Measurements from ENCODE around the gene FKTN.

FKTN gene

DNA sequence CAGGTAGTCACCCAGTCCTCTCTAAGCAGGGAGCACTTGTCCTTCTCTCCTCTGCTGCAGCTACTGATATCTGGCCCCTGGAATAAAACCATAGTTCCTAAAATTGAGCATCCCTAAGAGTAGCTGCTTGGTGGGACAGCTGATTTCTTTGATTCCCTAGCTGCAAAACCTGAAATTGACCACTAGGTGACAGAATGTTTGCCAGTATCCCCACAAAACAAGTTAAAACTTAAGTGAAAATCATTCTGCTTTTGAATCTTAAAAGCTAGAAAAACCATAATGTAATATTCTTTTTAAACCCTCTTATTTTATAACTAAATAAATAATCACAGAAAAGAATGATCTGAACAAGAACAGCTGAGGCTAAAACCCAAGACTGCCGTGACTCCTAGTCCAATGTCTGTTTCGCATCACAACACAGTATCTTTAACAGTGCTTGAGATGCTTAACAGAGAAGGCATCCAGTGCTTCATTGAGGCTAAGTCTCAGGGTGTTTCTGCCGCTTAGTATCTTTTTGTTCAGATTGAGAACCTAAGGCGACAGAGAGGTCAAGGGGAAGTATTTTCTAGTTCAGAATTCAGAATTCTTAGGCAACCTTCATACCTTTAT, 80.0 kb downstream of the FKTN start:
- Histone ChIP-seq H3K4me2 (ENCODE audit: low read length) (no peak overlapping the region), H3K9ac (ENCODE audit: low read depth, low read length) (no peak overlapping the region), H3K4me3 (ENCODE audit: low read length) (no peak overlapping the region), H3K27me3 (ENCODE audit: control insufficient read depth, insufficient read depth, low read length) (no peaks in the 10 kb centered on the region), H3K9me3 (replicated peaks; ENCODE audit: low read length) (no peaks in the 10 kb centered on the region), H3K4me1 (ENCODE audit: control insufficient read depth, insufficient read depth, low read length) (no peaks in the 10 kb centered on the region), H3K36me3 (ENCODE audit: insufficient read depth, low read length) (peaks cover 12% of the 10 kb centered on the region)

DNA sequence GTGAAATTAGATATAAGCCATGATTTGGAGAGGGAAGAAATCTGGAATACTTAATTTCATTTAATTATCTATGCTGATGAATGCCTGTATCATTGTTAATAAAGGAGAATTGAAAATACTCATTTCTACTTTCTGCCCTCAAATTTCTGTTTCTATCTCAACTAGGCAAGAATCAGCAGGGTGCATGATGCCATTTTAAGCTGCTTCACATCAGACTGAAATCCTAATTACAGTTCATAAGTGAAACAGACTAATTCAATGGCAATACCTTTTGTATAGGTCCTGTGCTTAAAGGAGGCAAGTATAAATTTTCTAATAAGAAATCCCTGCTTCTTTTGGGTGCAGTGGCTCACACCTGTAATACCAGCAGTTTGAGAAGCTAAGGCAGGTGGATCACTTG, 82.0 kb downstream of the FKTN start:
- Histone ChIP-seq H3K9ac (ENCODE audit: low read depth, low read length) (no peak overlapping the region), H3K4me1 (ENCODE audit: control insufficient read depth, insufficient read depth, low read length) (no peaks in the 10 kb centered on the region), H3K36me3 (ENCODE audit: insufficient read depth, low read length) (peaks cover 6% of the 10 kb centered on the region), H3K4me3 (ENCODE audit: low read length) (no peak overlapping the region), H3K9me3 (replicated peaks; ENCODE audit: low read length) (no peaks in the 10 kb centered on the region), H3K4me2 (ENCODE audit: low read length) (no peak overlapping the region), H3K27me3 (ENCODE audit: control insufficient read depth, insufficient read depth, low read length) (no peaks in the 10 kb centered on the region)

- H3K27me3 ChIP-seq (ENCODE audit: control insufficient read depth, insufficient read depth, low read length) = no peaks in the 10 kb centered on the region
- H3K4me2 ChIP-seq (ENCODE audit: low read length) = no peak overlapping the region
- H3K4me3 ChIP-seq (ENCODE audit: low read length) = no peak overlapping the region
- H3K36me3 ChIP-seq (ENCODE audit: insufficient read depth, low read length) = no peaks in the 10 kb centered on the region
- H3K4me1 ChIP-seq (ENCODE audit: control insufficient read depth, insufficient read depth, low read length) = no peaks in the 10 kb centered on the region
- no peaks in the 10 kb centered on the region for H3K9me3 ChIP-seq (replicated peaks; ENCODE audit: low read length)
- H3K9ac ChIP-seq (ENCODE audit: low read depth, low read length) = no peak overlapping the region
Observed at GRCh38 chr9:105643795-105644194, 85.9 kb downstream of the FKTN start.

- H3K9me3 ChIP-seq (replicated peaks; ENCODE audit: low read length) = no peaks in the 10 kb centered on the region
- H3K4me1 ChIP-seq (ENCODE audit: control insufficient read depth, insufficient read depth, low read length) = no peaks in the 10 kb centered on the region
- no peaks in the 10 kb centered on the region for H3K36me3 ChIP-seq (ENCODE audit: insufficient read depth, low read length)
- no peak overlapping the region for H3K9ac ChIP-seq (ENCODE audit: low read depth, low read length)
- H3K4me3 ChIP-seq (ENCODE audit: low read length) = no peak overlapping the region
- H3K27me3 ChIP-seq (ENCODE audit: control insufficient read depth, insufficient read depth, low read length) = no peaks in the 10 kb centered on the region
- no peak overlapping the region for H3K4me2 ChIP-seq (ENCODE audit: low read length)
Observed at GRCh38 chr9:105646879-105647594, 89.1 kb downstream of the FKTN start.

DNA sequence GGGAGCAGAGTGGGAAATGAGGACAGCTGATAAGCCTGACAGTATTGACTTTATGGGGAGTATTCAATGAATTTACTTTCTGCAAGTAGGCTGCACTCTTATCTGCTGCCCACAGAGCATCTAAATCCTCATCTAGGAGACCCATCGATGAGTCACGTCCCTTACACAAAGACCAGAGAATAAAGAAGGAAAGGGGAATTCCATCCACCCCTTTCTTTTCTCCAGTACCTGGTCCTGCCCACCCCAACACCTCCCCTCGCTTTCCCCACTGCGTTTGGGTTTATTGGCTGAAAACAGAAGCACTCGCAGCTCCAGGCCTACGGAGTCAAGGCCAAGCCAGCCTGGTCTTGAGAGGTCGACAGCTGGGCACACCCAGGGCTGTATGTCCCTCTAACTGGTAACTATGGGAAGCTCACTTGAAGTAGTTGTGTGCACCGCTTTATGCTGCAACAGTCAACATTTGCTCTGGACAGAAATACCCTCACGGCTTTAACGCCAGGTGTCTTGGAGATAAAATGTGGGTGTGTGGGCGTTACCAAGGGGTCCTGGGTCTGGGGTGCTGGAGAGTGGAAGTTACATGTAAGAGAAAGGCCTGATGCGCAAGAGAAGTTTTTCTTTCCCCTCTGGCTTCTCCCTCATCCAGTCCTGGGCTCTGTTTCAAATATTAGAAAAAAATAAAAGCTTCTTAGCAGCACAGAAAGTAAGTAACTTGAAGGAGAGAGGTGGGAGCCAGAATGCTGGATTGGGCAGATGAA, 89.8 kb downstream of the FKTN start:
- H3K27me3 ChIP-seq (ENCODE audit: control insufficient read depth, insufficient read depth, low read length) = no peaks in the 10 kb centered on the region
- no peaks in the 10 kb centered on the region for H3K36me3 ChIP-seq (ENCODE audit: insufficient read depth, low read length)
- H3K4me1 ChIP-seq (ENCODE audit: control insufficient read depth, insufficient read depth, low read length) = no peaks in the 10 kb centered on the region
- no peaks in the 10 kb centered on the region for H3K9me3 ChIP-seq (replicated peaks; ENCODE audit: low read length)
- no peak overlapping the region for H3K4me3 ChIP-seq (ENCODE audit: low read length)
- no peak overlapping the region for H3K9ac ChIP-seq (ENCODE audit: low read depth, low read length)
- no peak overlapping the region for H3K4me2 ChIP-seq (ENCODE audit: low read length)

DNA sequence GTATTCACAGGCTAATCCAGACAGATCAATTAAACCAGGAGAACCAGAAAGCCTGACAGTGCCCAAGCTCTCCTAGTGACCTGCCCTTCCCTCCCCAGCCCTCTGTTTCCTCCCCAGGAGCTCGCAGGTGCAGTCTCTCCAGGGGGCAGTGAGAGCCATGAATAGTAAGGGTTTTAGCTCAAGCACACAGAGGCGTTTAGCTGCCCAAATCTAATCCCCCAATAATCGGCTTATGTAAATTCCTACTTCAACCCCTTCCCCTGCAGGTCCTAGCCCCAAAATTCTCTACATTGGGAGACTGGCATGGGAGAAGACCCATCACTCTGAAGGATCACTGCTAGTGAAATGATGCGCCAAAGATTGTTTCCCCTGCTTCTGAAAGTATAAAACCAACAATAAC, 93.9 kb downstream of the FKTN start:
- Histone ChIP-seq H3K4me1 (ENCODE audit: control insufficient read depth, insufficient read depth, low read length) (peaks cover 9% of the 10 kb centered on the region), H3K27me3 (ENCODE audit: control insufficient read depth, insufficient read depth, low read length) (peaks cover 7% of the 10 kb centered on the region), H3K36me3 (ENCODE audit: insufficient read depth, low read length) (no peaks in the 10 kb centered on the region), H3K9me3 (replicated peaks; ENCODE audit: low read length) (no peaks in the 10 kb centered on the region), H3K9ac (ENCODE audit: low read depth, low read length) (no peak overlapping the region), H3K4me3 (ENCODE audit: low read length) (no peak overlapping the region), H3K4me2 (ENCODE audit: low read length) (no peak overlapping the region)

DNA sequence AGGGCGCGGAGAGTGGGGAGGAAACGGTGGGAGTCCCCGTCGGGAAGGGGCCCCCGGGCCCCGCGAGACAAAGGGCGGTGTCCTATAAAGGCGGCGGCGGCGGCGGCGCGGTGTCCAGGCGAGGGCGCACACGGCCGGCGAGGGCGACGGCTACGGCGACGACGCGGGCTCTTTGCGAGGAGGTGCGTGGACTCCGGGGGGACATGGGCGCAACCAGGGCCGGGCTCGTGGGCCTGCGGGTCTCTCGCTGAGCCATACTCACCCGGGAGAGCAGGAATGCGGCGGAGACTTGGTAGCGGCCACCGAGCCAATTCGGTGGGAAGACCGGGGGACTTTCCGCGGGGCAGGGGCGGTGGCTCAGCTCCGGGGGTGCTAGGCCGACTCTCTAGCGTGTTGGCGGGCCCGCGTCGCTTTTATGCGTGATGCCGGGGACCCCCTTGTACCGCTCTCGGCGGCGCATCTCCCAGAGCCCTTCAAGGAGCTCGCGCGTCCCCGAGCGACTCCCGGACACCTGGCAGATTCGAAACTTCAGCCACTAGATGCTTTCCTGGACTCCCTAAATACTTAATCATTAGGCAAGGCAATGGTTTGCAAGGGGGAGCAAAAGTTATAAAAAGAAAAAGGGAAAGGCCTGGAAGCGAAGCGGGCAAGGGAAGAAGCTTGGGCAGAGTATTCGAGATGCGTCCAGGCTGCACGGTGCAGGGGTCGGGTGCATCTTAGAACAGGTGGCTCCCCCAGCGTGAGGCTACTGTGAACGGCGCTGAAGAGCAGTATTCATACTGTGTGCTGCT, 98.4 kb downstream of the FKTN start:
- H3K4me1 ChIP-seq (ENCODE audit: control insufficient read depth, insufficient read depth, low read length) = peaks cover 9% of the 10 kb centered on the region
- H3K4me3 ChIP-seq (ENCODE audit: low read length) = peak overlapping the region; percentile 72
- H3K27me3 ChIP-seq (ENCODE audit: control insufficient read depth, insufficient read depth, low read length) = peaks cover 22% of the 10 kb centered on the region
- H3K36me3 ChIP-seq (ENCODE audit: insufficient read depth, low read length) = no peaks in the 10 kb centered on the region
- H3K4me2 ChIP-seq (ENCODE audit: low read length) = peak overlapping the region; percentile 96
- H3K9ac ChIP-seq (ENCODE audit: low read depth, low read length) = no peak overlapping the region
- no peaks in the 10 kb centered on the region for H3K9me3 ChIP-seq (replicated peaks; ENCODE audit: low read length)

DNA sequence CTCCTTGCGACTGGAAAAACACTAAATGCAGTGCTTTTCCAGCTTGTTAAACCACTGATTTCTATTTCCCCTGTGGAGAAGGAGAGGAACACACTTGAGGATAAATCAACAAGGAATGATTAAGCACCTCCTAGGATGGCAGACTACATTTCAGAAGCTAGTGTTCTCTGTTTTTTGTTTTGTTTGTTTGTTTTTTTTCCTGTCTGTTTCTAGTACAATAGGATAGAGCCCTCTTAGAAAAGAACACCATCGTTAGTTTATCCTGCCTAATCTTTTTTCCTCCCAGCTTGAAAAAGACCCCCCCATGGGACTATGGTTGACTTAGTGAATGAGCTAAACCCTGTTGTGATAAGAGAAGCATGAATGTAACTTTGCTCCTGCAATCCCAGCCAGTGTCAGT, 100.4 kb downstream of the FKTN start:
- Histone ChIP-seq H3K27me3 (ENCODE audit: control insufficient read depth, insufficient read depth, low read length) (peaks cover 22% of the 10 kb centered on the region), H3K4me2 (ENCODE audit: low read length) (no peak overlapping the region), H3K4me1 (ENCODE audit: control insufficient read depth, insufficient read depth, low read length) (peaks cover 9% of the 10 kb centered on the region), H3K4me3 (ENCODE audit: low read length) (no peak overlapping the region), H3K36me3 (ENCODE audit: insufficient read depth, low read length) (no peaks in the 10 kb centered on the region), H3K9ac (ENCODE audit: low read depth, low read length) (no peak overlapping the region), H3K9me3 (replicated peaks; ENCODE audit: low read length) (no peaks in the 10 kb centered on the region)

- H3K36me3 ChIP-seq (ENCODE audit: insufficient read depth, low read length) = no peaks in the 10 kb centered on the region
- peaks cover 19% of the 10 kb centered on the region for H3K27me3 ChIP-seq (ENCODE audit: control insufficient read depth, insufficient read depth, low read length)
- peaks cover 7% of the 10 kb centered on the region for H3K4me1 ChIP-seq (ENCODE audit: control insufficient read depth, insufficient read depth, low read length)
- no peak overlapping the region for H3K4me3 ChIP-seq (ENCODE audit: low read length)
- no peaks in the 10 kb centered on the region for H3K9me3 ChIP-seq (replicated peaks; ENCODE audit: low read length)
- H3K4me2 ChIP-seq (ENCODE audit: low read length) = no peak overlapping the region
- H3K9ac ChIP-seq (ENCODE audit: low read depth, low read length) = no peak overlapping the region
Observed at GRCh38 chr9:105661011-105661410, 103.1 kb downstream of the FKTN start.

- no peak within 1 kb of the TSS for H3K9ac ChIP-seq (ENCODE audit: low read depth, low read length)
- H3K4me3 ChIP-seq (ENCODE audit: low read length) = no peak within 1 kb of the TSS
- peaks cover 10% of the 10 kb centered on the region for H3K27me3 ChIP-seq (ENCODE audit: control insufficient read depth, insufficient read depth, low read length)
- H3K4me1 ChIP-seq (ENCODE audit: control insufficient read depth, insufficient read depth, low read length) = no peaks in the 10 kb centered on the region
- H3K4me2 ChIP-seq (ENCODE audit: low read length) = no peak within 1 kb of the TSS
- no peaks in the 10 kb centered on the region for H3K36me3 ChIP-seq (ENCODE audit: insufficient read depth, low read length)
- H3K9me3 ChIP-seq (replicated peaks; ENCODE audit: low read length) = no peaks in the 10 kb centered on the region
Observed at GRCh38 chr9:105662184-105663104, 104.5 kb downstream of the FKTN start, which contains the start of gene TAL2. TAL2 (plus strand) TSS chr9:105662457; CDS start chr9:105662497, 40 bp downstream.

All from skeletal muscle satellite cell (primary cell).